Measurements from ENCODE around the gene TSGA10. TPM values are rescaled to one million over a fixed set of nuclear protein-coding genes. Genes with fewer than 3 reads are reported as not detected.

Gene TSGA10
- total RNA-seq, 1 experiment from 2014 or later = 6.6 TPM

DNA sequence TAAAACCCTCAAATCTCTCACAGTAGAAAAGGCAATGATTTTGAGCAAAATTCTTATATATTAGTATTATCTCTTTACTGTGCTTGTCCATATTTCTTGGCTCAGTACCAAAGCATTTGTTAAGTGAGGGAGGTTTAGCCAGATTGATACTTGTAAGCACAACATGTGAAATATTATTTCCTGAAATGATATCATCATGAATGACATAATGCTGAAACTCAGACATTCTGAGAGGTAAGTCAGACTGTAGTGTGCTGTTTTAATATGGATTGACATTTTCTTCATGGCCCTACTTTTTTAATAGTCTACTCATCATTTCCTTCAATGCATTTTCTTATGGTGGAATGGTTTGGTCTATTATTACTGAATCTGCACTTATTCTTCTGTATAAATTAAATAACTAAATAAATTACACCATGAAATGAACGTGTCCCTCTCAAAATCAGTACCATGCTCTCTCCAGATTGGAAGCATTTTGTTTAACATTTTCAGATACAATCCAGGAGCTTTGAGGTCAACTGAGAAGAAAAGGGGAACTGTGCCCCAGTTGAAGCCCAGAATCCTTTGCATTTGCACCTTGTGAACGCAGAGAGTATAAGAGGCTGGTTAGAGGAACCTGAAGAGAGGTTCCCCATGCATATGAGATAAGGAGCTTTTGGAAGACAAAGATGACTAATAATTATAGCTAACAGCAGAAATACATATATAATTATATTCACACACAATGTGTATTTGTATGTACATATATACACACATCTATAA lies 168.7 kb downstream of the TSGA10 start:
- no peaks in the 10 kb centered on the region for H3K27me3 ChIP-seq (ENCODE audit: insufficient read depth, low read length)
- ATAC-seq (no peak), DNase-seq (ENCODE audit: low read depth, low spot score) (no peak)
- ChIA-PET POLR2A (no interaction called here), RAD21 (ENCODE audit: low non-redundant PET in 1 of 2, low total read pairs in 2 of 2, uncharacterized antibody in 2 of 2, unreplicated experiment in 2 of 2) (no interaction called here), CTCF (no interaction called here)
- no peak overlapping the region for H3K4me3 ChIP-seq (replicated peaks in 1 of 2; ENCODE audit: low read depth in 1 of 2, low read length in 2 of 2)
- intact Hi-C loops (cut with micrococcal nuclease) = no loop called here
- H3K4me1 ChIP-seq (ENCODE audit: control insufficient read depth in 1 of 2, insufficient read depth in 2 of 2, low read length in 2 of 2) = no peaks in the 10 kb centered on the region
- H3K4me2 ChIP-seq (ENCODE audit: low read length) = no peak overlapping the region
- no peak overlapping the region for H3K9ac ChIP-seq (ENCODE audit: low read length)
- BruUV-seq (replicated peaks) = no TSS peak
- H2AFZ ChIP-seq (ENCODE audit: low read depth, low read length, poor library complexity, severe bottlenecking) = no peak overlapping the region
- TF ChIP-seq POLR2A (IDR thresholded peaks at IDR 0.05; ENCODE audit: borderline replicate concordance, extremely low read depth, insufficient read depth, insufficient read length) = no peak
- no peak for TF ChIP-seq TCF7L2 (IDR thresholded peaks at IDR 0.05; ENCODE audit: borderline replicate concordance, extremely low read depth, insufficient read depth, insufficient read length)
- no peak for TF ChIP-seq EZH2 (IDR thresholded peaks at IDR 0.05)
- no peak for TF ChIP-seq YY1 (IDR thresholded peaks at IDR 0.05; ENCODE audit: extremely low read depth, insufficient replicate concordance, low read depth, low read length)
- no peaks in the 10 kb centered on the region for H3K79me2 ChIP-seq (ENCODE audit: insufficient read depth, low read length)
- H3K27ac ChIP-seq (ENCODE audit: low read depth, low read length) = no peak overlapping the region
- no peaks in the 10 kb centered on the region for H4K20me1 ChIP-seq (ENCODE audit: insufficient read depth)
- H3K36me3 ChIP-seq (ENCODE audit: control insufficient read depth in 1 of 2, insufficient read depth in 2 of 2, low read length in 2 of 2) = no peaks in the 10 kb centered on the region
- H3K9me2 ChIP-seq (ENCODE audit: insufficient read depth) = no peaks in the 10 kb centered on the region
- no peaks in the 10 kb centered on the region for H3K9me3 ChIP-seq (ENCODE audit: control insufficient read depth in 1 of 2, insufficient read depth in 1 of 2, low read depth in 1 of 2, low read length in 2 of 2)

DNA sequence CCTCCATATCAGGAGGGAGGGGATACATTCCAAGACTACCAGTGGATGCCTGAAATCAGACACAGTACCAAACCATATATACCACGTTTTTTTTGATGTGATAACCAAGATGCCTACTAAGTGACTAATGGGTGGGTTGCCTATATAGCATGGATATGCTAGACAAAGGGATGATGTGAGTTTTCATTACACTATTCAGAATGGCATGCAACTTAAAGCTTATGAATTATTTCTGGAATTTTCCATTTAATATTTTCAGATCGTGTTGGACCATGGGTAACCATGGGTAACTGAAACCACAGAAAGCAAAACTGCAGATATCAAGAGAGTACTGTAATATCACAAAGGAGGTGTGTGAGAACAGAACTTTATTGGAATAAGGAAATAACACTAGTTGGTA lies 179.1 kb downstream of the TSGA10 start:
- BruUV-seq (replicated peaks) = no TSS peak
- intact Hi-C loops (cut with micrococcal nuclease) = no loop called here
- RAD21 ChIA-PET (ENCODE audit: low non-redundant PET in 1 of 2, low total read pairs in 2 of 2, uncharacterized antibody in 2 of 2, unreplicated experiment in 2 of 2) = no interaction called here
- Histone ChIP-seq H3K79me2 (ENCODE audit: insufficient read depth, low read length) (no peaks in the 10 kb centered on the region), H2AFZ (ENCODE audit: low read depth, low read length, poor library complexity, severe bottlenecking) (no peak overlapping the region), H3K4me1 (ENCODE audit: control insufficient read depth in 1 of 2, insufficient read depth in 2 of 2, low read length in 2 of 2) (no peaks in the 10 kb centered on the region), H3K27ac (ENCODE audit: low read depth, low read length) (no peak overlapping the region), H3K9me2 (ENCODE audit: insufficient read depth) (no peaks in the 10 kb centered on the region), H3K27me3 (ENCODE audit: insufficient read depth, low read length) (no peaks in the 10 kb centered on the region), H3K9ac (ENCODE audit: low read length) (no peak overlapping the region), H3K9me3 (ENCODE audit: control insufficient read depth in 1 of 2, insufficient read depth in 1 of 2, low read depth in 1 of 2, low read length in 2 of 2) (peaks cover 0 to 11% of the 10 kb centered on the region in 2 experiments; a peak in 1 of 4 replicates), H3K4me3 (replicated peaks in 1 of 2; ENCODE audit: low read depth in 1 of 2, low read length in 2 of 2) (no peak overlapping the region), H3K36me3 (ENCODE audit: control insufficient read depth in 1 of 2, insufficient read depth in 2 of 2, low read length in 2 of 2) (no peaks in the 10 kb centered on the region), H4K20me1 (ENCODE audit: insufficient read depth) (no peaks in the 10 kb centered on the region), H3K4me2 (ENCODE audit: low read length) (no peak overlapping the region)
- CTCF ChIA-PET = no interaction called here
- no peak for DNase-seq (ENCODE audit: low read depth, low spot score)
- no peak for ATAC-seq
- POLR2A ChIA-PET = interaction anchor here (0.7 kb wide), 1 partner anchor 341 kb away, joined by 3 read pairs; no protein-coding TSS in a partner anchor
- TF ChIP-seq EZH2 (IDR thresholded peaks at IDR 0.05) (no peak), POLR2A (IDR thresholded peaks at IDR 0.05; ENCODE audit: borderline replicate concordance, extremely low read depth, insufficient read depth, insufficient read length) (no peak), EZH2phosphoT487 (IDR thresholded peaks at IDR 0.05; ENCODE audit: borderline replicate concordance) (no peak), POLR2AphosphoS5 (IDR thresholded peaks at IDR 0.05; ENCODE audit: low read depth, low read length) (no peak), ZFX (IDR thresholded peaks at IDR 0.05) (no peak), SIN3A (IDR thresholded peaks at IDR 0.05; ENCODE audit: low read depth) (no peak), SP1 (IDR thresholded peaks at IDR 0.05; ENCODE audit: low read depth) (no peak), RAD21 (IDR thresholded peaks at IDR 0.05; ENCODE audit: low read depth) (no peak), CEBPB (IDR thresholded peaks at IDR 0.05; ENCODE audit: low read depth) (no peak)
- TF ChIP-seq, protein P1, sequence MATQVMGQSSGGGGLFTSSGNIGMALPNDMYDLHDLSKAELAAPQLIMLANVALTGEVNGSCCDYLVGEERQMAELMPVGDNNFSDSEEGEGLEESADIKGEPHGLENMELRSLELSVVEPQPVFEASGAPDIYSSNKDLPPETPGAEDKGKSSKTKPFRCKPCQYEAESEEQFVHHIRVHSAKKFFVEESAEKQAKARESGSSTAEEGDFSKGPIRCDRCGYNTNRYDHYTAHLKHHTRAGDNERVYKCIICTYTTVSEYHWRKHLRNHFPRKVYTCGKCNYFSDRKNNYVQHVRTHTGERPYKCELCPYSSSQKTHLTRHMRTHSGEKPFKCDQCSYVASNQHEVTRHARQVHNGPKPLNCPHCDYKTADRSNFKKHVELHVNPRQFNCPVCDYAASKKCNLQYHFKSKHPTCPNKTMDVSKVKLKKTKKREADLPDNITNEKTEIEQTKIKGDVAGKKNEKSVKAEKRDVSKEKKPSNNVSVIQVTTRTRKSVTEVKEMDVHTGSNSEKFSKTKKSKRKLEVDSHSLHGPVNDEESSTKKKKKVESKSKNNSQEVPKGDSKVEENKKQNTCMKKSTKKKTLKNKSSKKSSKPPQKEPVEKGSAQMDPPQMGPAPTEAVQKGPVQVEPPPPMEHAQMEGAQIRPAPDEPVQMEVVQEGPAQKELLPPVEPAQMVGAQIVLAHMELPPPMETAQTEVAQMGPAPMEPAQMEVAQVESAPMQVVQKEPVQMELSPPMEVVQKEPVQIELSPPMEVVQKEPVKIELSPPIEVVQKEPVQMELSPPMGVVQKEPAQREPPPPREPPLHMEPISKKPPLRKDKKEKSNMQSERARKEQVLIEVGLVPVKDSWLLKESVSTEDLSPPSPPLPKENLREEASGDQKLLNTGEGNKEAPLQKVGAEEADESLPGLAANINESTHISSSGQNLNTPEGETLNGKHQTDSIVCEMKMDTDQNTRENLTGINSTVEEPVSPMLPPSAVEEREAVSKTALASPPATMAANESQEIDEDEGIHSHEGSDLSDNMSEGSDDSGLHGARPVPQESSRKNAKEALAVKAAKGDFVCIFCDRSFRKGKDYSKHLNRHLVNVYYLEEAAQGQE (IDR thresholded peaks at IDR 0.05; ENCODE audit: low read depth) = no peak
- TF ChIP-seq, protein P2, sequence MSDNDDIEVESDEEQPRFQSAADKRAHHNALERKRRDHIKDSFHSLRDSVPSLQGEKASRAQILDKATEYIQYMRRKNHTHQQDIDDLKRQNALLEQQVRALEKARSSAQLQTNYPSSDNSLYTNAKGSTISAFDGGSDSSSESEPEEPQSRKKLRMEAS (IDR thresholded peaks at IDR 0.05) = no peak
- TF ChIP-seq, protein P3, sequence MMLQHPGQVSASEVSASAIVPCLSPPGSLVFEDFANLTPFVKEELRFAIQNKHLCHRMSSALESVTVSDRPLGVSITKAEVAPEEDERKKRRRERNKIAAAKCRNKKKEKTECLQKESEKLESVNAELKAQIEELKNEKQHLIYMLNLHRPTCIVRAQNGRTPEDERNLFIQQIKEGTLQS (IDR thresholded peaks at IDR 0.05) = no peak

All from HCT116 (cell line).